Uterus (tissue), 2 donors: ENCODE measurements around the gene KRTAP3-3.

Experiments used
- POLR2A ChIP-seq, 2 donors: fragments of 450-650 bp; IDR thresholded peaks; one replicate each; pipeline ENCODE4 v1.6.1; 2016; ENCODE audit warnings: antibody characterized with exemption in 2 of 2, mild to moderate bottlenecking in 1 of 2, moderate library complexity in 1 of 2
- TF ChIP-seq, protein P1 (sequence below), 4 experiments: fragments of 200-600 bp in 2 of 4; fragments of 450-650 bp in 2 of 4; sonication (generic) in 2 of 4; IDR thresholded peaks; one replicate each; pipeline ENCODE4 v1.5.1; 2016 to 2019; ENCODE audit warnings: antibody characterized with exemption in 4 of 4, mild to moderate bottlenecking in 2 of 4, moderate library complexity in 1 of 4

GRCh38 chr17:41009936-41010335 lies 16.0 kb upstream of the KRTAP3-3 start:
- TF ChIP-seq, protein P1, sequence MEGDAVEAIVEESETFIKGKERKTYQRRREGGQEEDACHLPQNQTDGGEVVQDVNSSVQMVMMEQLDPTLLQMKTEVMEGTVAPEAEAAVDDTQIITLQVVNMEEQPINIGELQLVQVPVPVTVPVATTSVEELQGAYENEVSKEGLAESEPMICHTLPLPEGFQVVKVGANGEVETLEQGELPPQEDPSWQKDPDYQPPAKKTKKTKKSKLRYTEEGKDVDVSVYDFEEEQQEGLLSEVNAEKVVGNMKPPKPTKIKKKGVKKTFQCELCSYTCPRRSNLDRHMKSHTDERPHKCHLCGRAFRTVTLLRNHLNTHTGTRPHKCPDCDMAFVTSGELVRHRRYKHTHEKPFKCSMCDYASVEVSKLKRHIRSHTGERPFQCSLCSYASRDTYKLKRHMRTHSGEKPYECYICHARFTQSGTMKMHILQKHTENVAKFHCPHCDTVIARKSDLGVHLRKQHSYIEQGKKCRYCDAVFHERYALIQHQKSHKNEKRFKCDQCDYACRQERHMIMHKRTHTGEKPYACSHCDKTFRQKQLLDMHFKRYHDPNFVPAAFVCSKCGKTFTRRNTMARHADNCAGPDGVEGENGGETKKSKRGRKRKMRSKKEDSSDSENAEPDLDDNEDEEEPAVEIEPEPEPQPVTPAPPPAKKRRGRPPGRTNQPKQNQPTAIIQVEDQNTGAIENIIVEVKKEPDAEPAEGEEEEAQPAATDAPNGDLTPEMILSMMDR (IDR thresholded peaks at IDR 0.05), result no peak
- no peak for TF ChIP-seq POLR2A (IDR thresholded peaks at IDR 0.05)
